Neural progenitor cell (in vitro differentiated cells): ENCODE results near the gene MSH3. TPM values are rescaled to one million over a fixed set of nuclear protein-coding genes. Genes with fewer than 3 reads are reported as not detected.

ENCODE experiments used
- DNase-seq: peaks from one replicate; pipeline ENCODE4 v3.0.0-alpha.2; 2016; ENCODE audit warnings: low spot score
- H2AFZ ChIP-seq: fragments of 200-600 bp; sonication (generic); replicated peaks from 2 replicates; pipeline ENCODE4 v1.6.1; 2016; ENCODE audit warnings: antibody characterized with exemption
- H3F3A ChIP-seq: fragments of 200-600 bp; sonication (generic); 2 replicates; pipeline ENCODE4 v1.6.1; 2016; ENCODE audit warnings: antibody characterized with exemption, low read depth
- H3K27ac ChIP-seq: fragments of 200-600 bp; sonication (generic); 2 replicates; pipeline ENCODE4 v1.5.1; 2016; ENCODE audit warnings: mild to moderate bottlenecking
- H3K27me3 ChIP-seq: fragments of 200-600 bp; sonication (generic); 2 replicates; pipeline ENCODE4 v1.6.1; 2016; ENCODE audit warnings: mild to moderate bottlenecking, moderate library complexity
- H3K36me3 ChIP-seq: fragments of 200-600 bp; sonication (generic); 2 replicates; pipeline ENCODE4 v1.5.1; 2016
- H3K4me1 ChIP-seq: fragments of 200-600 bp; sonication (generic); 2 replicates; pipeline ENCODE4 v1.6.1; 2016; ENCODE audit warnings: mixed run types
- H3K4me2 ChIP-seq: fragments of 200-600 bp; sonication (generic); 2 replicates; pipeline ENCODE4 v1.6.1; 2016
- H3K4me3 ChIP-seq: fragments of 200-600 bp; sonication (generic); 2 replicates; pipeline ENCODE4 v1.5.1; 2016
- H3K79me2 ChIP-seq: fragments of 200-600 bp; sonication (generic); 2 replicates; pipeline ENCODE4 v1.6.1; 2016; ENCODE audit warnings: low read depth
- H3K9ac ChIP-seq: fragments of 200-600 bp; sonication (generic); 2 replicates; pipeline ENCODE4 v1.6.1; 2016
- H3K9me3 ChIP-seq: fragments of 200-600 bp; sonication (generic); 2 replicates; pipeline ENCODE4 v1.5.1; 2016; ENCODE audit warnings: low read depth
- H4K20me1 ChIP-seq: fragments of 200-600 bp; sonication (generic); 2 replicates; pipeline ENCODE4 v1.6.1; 2016; ENCODE audit warnings: low read depth
- H3K27ac Mint-ChIP-seq: 3 replicates; pipeline ENCODE4 v1.8.0; 2021; ENCODE audit warnings: mixed read lengths
- H3K27me3 Mint-ChIP-seq: 2 replicates; pipeline ENCODE4 v1.8.0; 2022; ENCODE audit warnings: low read depth, mild to moderate bottlenecking, inconsistent platforms, moderate library complexity, mixed read lengths; ENCODE audit not compliant: insufficient read depth
- H3K36me3 Mint-ChIP-seq: 3 replicates; pipeline ENCODE4 v1.8.0; 2021; ENCODE audit warnings: mixed read lengths
- H3K4me1 Mint-ChIP-seq: 3 replicates; pipeline ENCODE4 v1.8.0; 2021; ENCODE audit warnings: mixed read lengths
- H3K4me3 Mint-ChIP-seq: 3 replicates; pipeline ENCODE4 v1.8.0; 2021; ENCODE audit warnings: mild to moderate bottlenecking, moderate library complexity, mixed read lengths
- H3K9me3 Mint-ChIP-seq: 3 replicates; pipeline ENCODE4 v1.8.0; 2020; ENCODE audit warnings: mixed read lengths
- EZH2 ChIP-seq: fragments of 200-600 bp; sonication (generic); IDR thresholded peaks from 2 replicates; pipeline ENCODE4 v1.6.1; 2017; ENCODE audit warnings: antibody characterized with exemption, mild to moderate bottlenecking, moderate library complexity
- EZH2phosphoT487 ChIP-seq: fragments of 200-600 bp; sonication (generic); IDR thresholded peaks from 2 replicates; pipeline ENCODE4 v1.6.1; 2017; ENCODE audit warnings: antibody characterized with exemption
- total RNA-seq: library from RNA; depleted of rRNA; stranded (reverse); fragments of >200 nt; gene quantifications from 2 replicates; pipeline ENCODE4 v1.2.3, GENCODE V29; 2015; ENCODE audit warnings: low replicate concordance
- TF ChIP-seq, protein P1 (sequence below): fragments of 200-600 bp; sonication (generic); IDR thresholded peaks from 2 replicates; pipeline ENCODE4 v1.5.1; 2017; ENCODE audit warnings: antibody characterized with exemption, mild to moderate bottlenecking

The MSH3 gene
- total RNA-seq, 1 donor from 2014 or later: 26.1 TPM

DNA sequence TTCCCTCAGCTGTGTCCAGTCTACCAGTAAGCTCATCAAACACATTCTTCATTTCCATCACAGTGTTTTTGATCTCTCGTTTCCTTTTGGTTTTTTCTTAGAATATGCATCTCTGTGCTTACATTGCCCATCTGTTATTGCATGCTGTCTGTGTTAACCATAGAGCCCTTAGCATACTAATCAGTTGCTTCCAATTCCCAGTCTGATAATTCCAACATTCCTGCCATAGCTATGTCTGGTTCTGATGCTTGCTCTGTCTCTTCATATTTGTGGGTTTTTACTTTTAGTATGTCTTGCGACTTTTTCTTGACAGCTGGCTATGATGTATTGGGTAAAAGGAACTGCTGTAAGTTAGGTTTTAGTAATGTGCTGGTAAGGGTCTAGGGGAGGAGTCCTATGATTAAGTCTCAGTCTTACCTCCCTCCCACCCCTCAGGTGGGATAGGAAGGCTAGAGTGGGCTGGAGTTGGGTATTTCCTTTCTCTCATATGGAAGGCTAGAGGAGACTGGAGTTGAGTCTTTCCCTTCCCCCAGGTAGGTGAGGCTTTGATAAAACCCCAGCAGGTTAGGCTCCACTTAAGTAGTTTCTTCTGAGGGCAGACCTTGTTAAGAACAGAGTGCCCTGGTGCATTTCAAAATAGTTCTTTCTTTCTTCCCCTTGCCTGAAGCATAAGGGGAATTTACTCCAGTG lies 206.6 kb downstream of the MSH3 start:
- no peak overlapping the region for H3K4me3 Mint-ChIP-seq
- no peak for DNase-seq
- no peaks in the 10 kb centered on the region for H4K20me1 ChIP-seq
- H3K36me3 Mint-ChIP-seq: peaks cover 6% of the 10 kb centered on the region
- no peak overlapping the region for H3K4me2 ChIP-seq
- TF ChIP-seq EZH2phosphoT487 (no peak), EZH2 (no peak)
- TF ChIP-seq, protein P1, sequence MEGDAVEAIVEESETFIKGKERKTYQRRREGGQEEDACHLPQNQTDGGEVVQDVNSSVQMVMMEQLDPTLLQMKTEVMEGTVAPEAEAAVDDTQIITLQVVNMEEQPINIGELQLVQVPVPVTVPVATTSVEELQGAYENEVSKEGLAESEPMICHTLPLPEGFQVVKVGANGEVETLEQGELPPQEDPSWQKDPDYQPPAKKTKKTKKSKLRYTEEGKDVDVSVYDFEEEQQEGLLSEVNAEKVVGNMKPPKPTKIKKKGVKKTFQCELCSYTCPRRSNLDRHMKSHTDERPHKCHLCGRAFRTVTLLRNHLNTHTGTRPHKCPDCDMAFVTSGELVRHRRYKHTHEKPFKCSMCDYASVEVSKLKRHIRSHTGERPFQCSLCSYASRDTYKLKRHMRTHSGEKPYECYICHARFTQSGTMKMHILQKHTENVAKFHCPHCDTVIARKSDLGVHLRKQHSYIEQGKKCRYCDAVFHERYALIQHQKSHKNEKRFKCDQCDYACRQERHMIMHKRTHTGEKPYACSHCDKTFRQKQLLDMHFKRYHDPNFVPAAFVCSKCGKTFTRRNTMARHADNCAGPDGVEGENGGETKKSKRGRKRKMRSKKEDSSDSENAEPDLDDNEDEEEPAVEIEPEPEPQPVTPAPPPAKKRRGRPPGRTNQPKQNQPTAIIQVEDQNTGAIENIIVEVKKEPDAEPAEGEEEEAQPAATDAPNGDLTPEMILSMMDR: no peak
- H3K27me3 ChIP-seq: no peaks in the 10 kb centered on the region
- no peak overlapping the region for H3K9ac ChIP-seq
- no peak overlapping the region for H3K27ac Mint-ChIP-seq
- H3K27ac ChIP-seq: no peak overlapping the region
- no peaks in the 10 kb centered on the region for H3F3A ChIP-seq
- H2AFZ ChIP-seq: no peak overlapping the region
- no peaks in the 10 kb centered on the region for H3K9me3 Mint-ChIP-seq
- no peaks in the 10 kb centered on the region for H3K36me3 ChIP-seq
- H3K4me1 ChIP-seq: no peaks in the 10 kb centered on the region
- H3K4me1 Mint-ChIP-seq: no peaks in the 10 kb centered on the region
- peaks cover 2% of the 10 kb centered on the region for H3K27me3 Mint-ChIP-seq
- no peak overlapping the region for H3K4me3 ChIP-seq
- H3K9me3 ChIP-seq: no peaks in the 10 kb centered on the region
- no peaks in the 10 kb centered on the region for H3K79me2 ChIP-seq

DNA sequence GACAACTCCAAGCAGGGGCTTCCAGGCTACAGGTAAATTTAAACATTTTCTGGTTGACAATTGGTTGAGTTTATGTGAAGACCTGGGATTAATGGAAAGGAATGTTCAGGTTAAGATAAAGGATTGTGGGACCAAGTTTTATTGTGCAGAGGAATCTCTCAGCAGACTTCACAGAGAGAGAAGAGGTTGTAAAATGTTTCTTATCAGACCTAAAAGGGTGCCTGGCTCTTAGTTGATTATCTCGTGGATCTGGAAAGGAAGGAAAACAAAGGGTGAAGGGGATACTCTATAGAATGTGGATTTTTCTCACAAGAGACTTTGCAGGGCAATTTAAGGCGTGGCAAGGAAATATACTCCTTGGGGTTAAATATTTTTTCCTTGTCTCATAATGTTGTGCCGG lies 209.3 kb downstream of the MSH3 start:
- no peaks in the 10 kb centered on the region for H3K27me3 ChIP-seq
- no peak overlapping the region for H3K9ac ChIP-seq
- no peaks in the 10 kb centered on the region for H3F3A ChIP-seq
- no peak overlapping the region for H3K27ac ChIP-seq
- Mint-ChIP-seq H3K4me3 (no peak overlapping the region), H3K27ac (no peak overlapping the region), H3K36me3 (no peaks in the 10 kb centered on the region), H3K4me1 (peaks cover 5% of the 10 kb centered on the region), H3K9me3 (no peaks in the 10 kb centered on the region), H3K27me3 (peaks cover 2% of the 10 kb centered on the region)
- H3K4me3 ChIP-seq: no peak overlapping the region
- H3K36me3 ChIP-seq: no peaks in the 10 kb centered on the region
- no peak overlapping the region for H3K4me2 ChIP-seq
- TF ChIP-seq EZH2phosphoT487: no peak
- no peak for TF ChIP-seq EZH2
- TF ChIP-seq, protein P1: no peak
- no peaks in the 10 kb centered on the region for H3K79me2 ChIP-seq
- H3K4me1 ChIP-seq: peaks cover 5% of the 10 kb centered on the region
- H2AFZ ChIP-seq: no peak overlapping the region
- H4K20me1 ChIP-seq: no peaks in the 10 kb centered on the region
- H3K9me3 ChIP-seq: no peaks in the 10 kb centered on the region
- DNase-seq: no peak

DNA sequence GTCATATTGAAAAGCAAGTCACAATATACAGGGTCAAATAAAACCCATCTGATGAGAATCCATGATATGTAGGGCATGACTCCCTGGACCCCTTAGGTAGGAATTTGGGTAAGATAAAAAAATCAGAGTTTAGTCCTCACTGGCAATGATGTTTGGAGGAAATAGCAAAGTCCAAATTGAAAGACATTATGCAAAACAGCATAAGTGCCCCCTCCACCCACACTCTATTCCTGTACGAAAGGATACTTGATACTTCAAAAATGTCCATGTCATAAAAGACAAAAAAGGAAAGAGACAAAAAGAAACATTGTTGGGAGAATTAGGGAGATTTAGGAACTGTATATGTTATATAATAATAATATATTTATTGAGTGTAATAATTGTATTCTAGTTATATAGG lies 209.7 kb downstream of the MSH3 start:
- no peak overlapping the region for H3K27ac Mint-ChIP-seq
- H3K27me3 Mint-ChIP-seq: peaks cover 2% of the 10 kb centered on the region
- Histone ChIP-seq H3K9ac (no peak overlapping the region), H3K4me2 (no peak overlapping the region), H4K20me1 (no peaks in the 10 kb centered on the region), H3K4me3 (no peak overlapping the region), H3K27ac (no peak overlapping the region), H3K36me3 (no peaks in the 10 kb centered on the region), H3K27me3 (no peaks in the 10 kb centered on the region), H3K9me3 (no peaks in the 10 kb centered on the region), H3K4me1 (peaks cover 5% of the 10 kb centered on the region), H3F3A (no peaks in the 10 kb centered on the region), H3K79me2 (no peaks in the 10 kb centered on the region), H2AFZ (no peak overlapping the region)
- no peaks in the 10 kb centered on the region for H3K9me3 Mint-ChIP-seq
- H3K36me3 Mint-ChIP-seq: no peaks in the 10 kb centered on the region
- H3K4me1 Mint-ChIP-seq: peaks cover 5% of the 10 kb centered on the region
- no peak overlapping the region for H3K4me3 Mint-ChIP-seq
- TF ChIP-seq EZH2 (no peak), EZH2phosphoT487 (no peak)
- TF ChIP-seq, protein P1: no peak
- no peak for DNase-seq
